HG02973 (cell line): ENCODE data around the gene ABHD8.
"Not testable (repeated sequence)": the region's sequence is repeated elsewhere in the genome, so short reads cannot be mapped to it uniquely, and the experiment has no call there.

Experiments used
- ATAC-seq: cut with Tn5 transposase; IDR thresholded peaks from one replicate; pipeline ENCODE4 v1.9.1; 2021; ENCODE audit warnings: moderate library complexity; ENCODE audit not compliant: unreplicated experiment

Gene ABHD8

DNA sequence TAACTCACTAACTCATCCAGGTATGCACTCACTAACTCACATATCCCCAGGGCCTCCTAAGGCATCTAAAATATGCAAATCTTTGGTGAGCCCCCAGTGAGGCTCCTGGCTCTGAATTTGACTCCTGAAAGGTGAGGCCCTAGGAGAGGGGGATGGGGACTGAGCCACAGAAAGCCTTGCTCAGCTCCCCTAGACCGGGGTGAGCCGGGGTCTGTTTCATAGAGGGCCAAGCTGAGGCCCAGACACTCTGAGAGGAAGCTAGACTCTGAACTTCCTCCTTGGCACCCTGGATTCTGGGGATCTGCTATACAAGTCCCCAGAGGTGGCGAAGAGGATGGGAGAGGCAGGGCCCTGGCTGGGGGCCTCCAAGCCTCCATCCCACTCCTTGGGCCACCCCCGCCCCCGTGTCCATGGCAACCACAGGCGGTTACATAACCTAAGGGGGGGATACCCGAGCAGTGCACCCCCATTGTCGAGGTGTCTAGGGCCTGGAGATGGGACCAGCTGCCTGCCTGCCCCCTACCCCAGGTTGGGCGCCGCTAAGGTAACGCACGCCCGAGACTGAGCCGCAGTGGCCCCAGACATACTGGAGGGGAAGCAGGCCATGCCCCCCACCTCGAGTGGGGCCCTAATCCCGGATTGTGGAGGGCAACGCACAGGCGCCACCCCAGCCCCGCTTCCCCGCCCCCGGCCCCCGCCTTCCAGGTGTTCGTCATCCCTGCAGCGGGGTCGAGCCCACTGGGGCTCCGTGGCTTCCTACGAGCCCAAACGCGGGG is 646 bp downstream of the ABHD8 start:
- ATAC-seq: no peak

- ATAC-seq: no peak
These were observed 2.1 kb downstream of the ABHD8 start for GRCh38 chr19:17300992-17301619.

DNA sequence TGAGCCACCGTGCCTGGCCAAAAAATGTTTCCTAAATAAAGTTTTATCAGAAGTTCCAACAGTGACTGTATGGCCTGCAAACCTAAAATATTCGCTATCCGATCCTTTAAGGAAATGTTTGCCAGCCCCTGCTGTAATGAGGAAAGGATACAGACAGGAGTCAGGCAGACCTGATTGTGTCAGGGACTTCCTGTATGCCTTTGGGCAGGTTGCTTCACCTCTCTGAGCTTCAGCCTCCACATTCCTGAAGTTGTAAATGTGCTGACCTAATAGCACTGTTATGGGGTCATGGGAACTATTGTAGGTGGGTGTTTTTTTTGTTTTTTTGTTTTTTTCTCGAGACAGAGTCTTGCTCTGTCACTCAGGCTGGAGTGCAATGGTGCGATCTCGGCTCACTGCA is 6.2 kb downstream of the ABHD8 start:
- no peak for ATAC-seq

- no peak for ATAC-seq
These were observed 7.0 kb downstream of the ABHD8 start for GRCh38 chr19:17296273-17296672.

- not testable (repeated sequence) for ATAC-seq
These were observed 7.7 kb downstream of the ABHD8 start for GRCh38 chr19:17295551-17295950.

DNA sequence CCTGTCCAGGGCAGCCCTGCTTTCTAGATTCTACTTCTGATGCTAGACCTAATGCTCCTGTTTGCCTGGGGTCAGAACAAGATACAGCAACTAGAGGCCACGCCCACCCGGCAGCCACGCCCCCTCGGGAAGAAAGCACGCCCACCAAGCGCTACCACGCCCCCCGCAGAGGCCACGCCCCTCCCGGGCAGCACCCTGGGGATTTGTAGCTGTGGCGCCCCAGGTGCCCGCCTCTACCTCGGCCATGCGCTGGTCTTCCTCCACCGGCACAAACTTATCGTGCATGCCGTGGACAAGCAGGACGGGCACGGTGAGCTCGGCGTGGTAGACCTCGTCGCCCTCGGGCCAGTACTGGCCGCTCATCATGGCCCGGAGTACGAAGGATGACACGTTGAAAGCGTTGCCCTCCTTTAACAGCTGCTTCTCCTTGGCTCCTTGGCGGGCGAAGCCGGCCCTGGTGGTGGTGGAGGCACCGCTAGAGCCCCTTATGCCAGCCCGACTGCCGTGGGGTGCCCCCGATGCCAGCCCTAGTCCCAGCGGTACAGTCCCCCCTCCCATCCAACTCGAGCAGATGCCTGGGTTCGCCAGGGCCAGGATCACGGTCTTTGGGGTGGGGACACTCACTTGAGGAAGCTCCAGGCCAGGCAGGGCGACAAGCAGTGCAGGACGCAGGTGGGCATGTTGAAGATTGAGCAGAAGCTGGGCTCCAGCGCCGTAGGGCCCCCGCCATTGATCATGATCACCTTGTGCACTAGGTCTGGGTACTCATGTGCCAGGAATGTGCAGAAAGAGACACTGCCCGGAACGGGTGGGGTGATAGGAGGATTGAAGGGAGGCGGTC is 9.0 kb downstream of the ABHD8 start:
- ATAC-seq: no peak

- no peak for ATAC-seq
These were observed 9.6 kb downstream of the ABHD8 start for GRCh38 chr19:17293605-17294004.

DNA sequence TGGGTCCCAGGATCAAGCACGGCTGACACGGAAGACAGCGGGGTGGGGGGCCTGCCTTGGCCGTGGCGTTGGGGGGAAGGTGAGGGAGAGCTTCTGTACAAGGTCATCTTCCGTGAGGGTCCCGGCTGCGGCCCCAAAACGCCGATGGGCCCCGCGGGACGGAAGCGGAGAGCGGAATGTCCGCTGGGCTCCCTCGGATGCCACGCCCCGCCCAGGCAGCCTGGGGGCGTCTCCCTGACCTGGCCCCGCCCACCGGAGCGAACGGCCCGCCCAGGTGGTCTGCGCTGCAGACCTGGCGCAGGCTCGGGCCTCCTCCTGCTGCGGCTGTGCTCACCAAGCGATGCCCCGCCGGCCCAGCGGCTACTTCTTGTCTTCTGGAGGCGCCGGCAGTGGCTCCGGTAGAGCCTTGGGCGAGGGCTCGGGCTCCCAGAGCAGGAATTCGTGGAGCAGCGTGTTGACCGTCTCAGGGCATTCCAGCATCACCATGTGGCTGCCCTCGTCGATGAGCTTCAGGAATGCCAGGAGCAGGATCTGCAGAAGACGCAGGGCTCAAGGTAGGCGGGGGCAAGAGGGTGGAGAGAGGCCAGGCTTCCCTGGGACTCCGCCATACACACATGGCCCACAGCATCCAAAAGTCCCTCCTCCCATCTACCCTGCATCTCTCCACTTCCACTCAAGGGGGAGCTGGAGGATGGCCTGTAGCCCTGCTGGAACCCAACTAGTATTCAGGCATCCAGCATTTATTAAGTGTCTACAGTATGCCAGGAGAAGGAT is 10.7 kb downstream of the ABHD8 start:
- ATAC-seq: peak; percentile 78

DNA sequence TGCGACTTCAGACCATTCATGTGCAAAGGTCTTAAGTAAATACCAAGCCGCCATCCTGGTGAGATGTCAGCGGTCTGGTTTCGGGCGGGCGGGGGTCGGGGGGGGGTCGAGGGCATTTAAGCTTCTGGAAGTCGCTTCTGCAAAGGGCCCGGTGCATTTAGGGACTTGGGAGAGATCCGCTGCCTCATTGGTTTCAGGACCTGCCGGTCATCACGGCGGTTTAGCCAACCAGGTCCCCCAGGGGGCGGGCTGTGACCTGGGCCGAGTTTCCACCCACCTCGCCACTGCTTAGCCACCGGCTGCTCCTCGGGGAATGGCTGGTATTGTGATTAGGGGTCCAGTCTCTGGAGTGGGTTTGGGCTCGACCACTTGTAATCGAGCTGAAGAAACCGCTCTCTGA is 13.7 kb downstream of the ABHD8 start:
- ATAC-seq: no peak

GRCh38 chr19:17286752-17287151 is 16.5 kb downstream of the ABHD8 start:
- ATAC-seq: no peak

GRCh38 chr19:17286263-17286662 is 17.0 kb downstream of the ABHD8 start:
- no peak for ATAC-seq

DNA sequence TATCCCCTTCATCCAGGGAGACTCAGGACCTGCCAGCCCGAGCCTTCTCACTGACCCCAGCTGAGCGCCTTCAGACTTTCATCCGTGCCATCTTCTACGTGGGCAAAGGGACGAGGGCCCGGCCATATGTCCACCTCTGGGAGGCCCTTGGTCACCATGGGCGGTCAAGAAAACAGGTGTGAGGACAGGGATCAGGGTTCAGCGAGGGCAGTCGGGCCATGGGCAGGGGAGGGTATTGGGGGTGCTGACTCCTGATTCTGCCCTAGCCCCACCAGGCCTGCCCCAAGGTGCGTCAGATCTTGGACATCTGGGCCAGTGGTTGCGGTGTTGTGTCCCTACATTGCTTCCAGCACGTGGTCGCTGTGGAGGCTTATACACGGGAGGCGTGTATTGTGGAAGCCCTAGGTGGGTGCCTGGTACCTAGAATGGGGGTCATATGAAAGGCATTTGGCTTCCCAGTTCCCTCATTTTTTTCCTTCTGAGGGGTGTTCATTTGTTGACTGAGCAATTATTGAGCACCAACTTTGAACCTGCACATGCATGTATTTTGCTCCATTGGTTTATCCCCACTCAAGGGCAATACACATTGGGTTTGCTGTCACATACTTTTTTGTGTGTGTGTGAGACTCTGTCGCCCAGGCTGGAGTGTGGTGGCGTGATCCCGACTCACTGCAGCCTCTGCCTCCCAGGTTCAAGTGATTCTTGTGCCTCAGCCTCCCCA is 17.6 kb downstream of the ABHD8 start:
- no peak for ATAC-seq

DNA sequence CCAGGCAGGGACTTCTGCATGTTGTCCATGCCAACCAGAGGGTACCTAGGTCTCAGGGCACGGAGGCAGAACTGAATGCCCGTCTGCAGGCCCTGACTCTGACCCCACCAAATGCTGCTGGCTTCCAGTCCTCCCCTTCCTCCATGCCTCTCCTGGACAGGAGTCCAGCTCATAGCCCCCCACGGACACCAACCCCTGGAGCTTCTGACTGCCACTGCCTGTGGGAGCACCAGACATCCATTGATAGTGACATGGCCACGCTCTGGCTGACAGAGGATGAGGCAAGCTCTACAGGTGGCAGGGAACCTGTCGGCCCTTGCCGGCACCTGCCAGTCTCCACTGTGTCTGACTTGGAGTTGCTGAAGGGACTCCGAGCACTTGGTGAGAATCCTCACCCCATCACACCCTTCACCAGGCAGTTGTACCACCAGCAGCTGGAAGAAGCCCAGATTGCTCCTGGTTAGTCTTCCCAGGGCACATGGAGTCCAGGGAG is 19.7 kb downstream of the ABHD8 start:
- no peak for ATAC-seq

GRCh38 chr19:17282488-17283125 is 20.6 kb downstream of the ABHD8 start:
- peak; percentile 58 for ATAC-seq

DNA sequence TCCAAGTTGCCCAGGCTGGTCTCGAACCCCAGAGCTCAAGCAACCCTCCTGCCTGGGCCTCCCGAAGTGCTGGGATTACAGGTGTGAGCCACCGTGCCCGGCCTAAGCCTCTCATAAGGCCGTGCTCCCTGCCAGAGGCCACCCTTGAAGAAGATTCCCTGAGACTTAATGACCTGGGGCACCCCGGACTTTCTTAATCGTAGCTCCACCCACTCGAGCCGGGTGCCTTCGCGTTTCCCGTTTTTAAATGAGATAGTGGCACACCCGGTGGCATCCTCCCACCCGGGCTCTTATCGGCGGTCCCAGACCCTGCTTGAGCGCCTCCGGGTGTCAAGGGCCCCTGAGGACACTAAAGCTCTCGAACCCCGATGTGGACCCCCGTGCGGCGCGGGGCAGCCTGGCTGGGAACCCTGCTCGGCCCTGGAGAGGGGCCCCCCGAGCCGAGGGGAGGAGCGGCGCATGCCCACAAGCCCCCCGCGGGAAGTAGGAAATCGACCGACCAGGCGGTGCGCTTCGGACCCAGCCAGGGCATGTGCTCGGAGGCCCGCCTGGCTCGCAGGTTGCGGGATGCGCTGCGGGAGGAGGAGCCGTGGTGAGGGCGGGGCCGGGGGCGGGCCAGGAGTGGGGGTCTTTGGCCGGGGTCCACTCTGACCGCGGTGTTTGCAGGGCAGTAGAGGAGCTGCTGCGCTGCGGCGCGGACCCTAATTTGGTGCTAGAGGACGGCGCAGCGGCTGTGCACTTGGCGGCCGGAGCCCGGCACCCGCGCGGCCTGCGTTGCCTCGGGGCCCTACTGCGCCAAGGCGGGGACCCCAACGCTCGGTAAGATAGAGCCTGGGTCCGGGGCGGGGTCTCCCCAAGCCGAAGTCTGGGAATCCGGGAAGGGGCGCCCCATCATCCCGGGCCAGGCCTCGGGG is 21.6 kb downstream of the ABHD8 start, which contains the start of gene ANKLE1:
Gene ANKLE1 (plus strand): TSS at position 511 of the 914 bp plus-strand sequence. CDS start 20 bp downstream, at position 531.
- ATAC-seq: no peak

DNA sequence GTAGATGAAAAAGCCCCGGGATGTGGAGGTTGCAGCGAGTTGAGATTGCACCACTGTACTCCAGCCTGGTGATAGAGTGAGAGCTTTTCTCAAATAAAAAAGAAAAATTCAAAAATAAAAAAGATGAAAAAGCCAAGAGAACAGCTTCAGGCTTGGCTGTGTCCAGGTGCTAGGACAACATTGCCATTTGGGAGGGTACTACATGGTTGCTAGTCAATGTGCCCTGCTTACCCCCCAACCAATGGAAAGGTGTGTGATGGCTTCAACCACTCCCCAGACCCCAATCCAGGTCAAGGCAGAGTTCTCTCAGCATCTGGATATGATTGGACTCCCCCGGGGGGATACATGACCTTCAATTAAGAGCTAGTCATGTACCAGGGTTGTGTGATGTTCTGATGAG is 23.8 kb downstream of the ABHD8 start:
- no peak for ATAC-seq

GRCh38 chr19:17275441-17276175 is 27.6 kb downstream of the ABHD8 start:
- ATAC-seq: no peak

- not testable (repeated sequence) for ATAC-seq
These were observed 28.3 kb downstream of the ABHD8 start for GRCh38 chr19:17274892-17275291.
